Activated naive CD8-positive, alpha-beta T cell treated with anti-CD3 and anti-CD28 coated beads for 36 hours (primary cell): ENCODE data around the gene CDC42EP1. TPM values are rescaled to one million over a fixed set of nuclear protein-coding genes. Genes with fewer than 3 reads are reported as not detected.
"Not testable (repeated sequence)": the region's sequence is repeated elsewhere in the genome, so short reads cannot be mapped to it uniquely, and the experiment has no call there.

Experiments used
- DNase-seq: peaks from one replicate; pipeline ENCODE4 v3.0.0; 2021
- H3K27ac Mint-ChIP-seq: one replicate; pipeline ENCODE4 v1.8.0; 2022; ENCODE audit warnings: mild to moderate bottlenecking, moderate library complexity, mixed read lengths
- H3K27me3 Mint-ChIP-seq: one replicate; pipeline ENCODE4 v1.8.0; 2022; ENCODE audit warnings: mild to moderate bottlenecking, mixed read lengths
- H3K36me3 Mint-ChIP-seq: one replicate; pipeline ENCODE4 v1.8.0; 2021; ENCODE audit warnings: mild to moderate bottlenecking, mixed read lengths
- H3K4me1 Mint-ChIP-seq: one replicate; pipeline ENCODE4 v1.8.0; 2021; ENCODE audit warnings: mixed read lengths
- H3K4me3 Mint-ChIP-seq: one replicate; pipeline ENCODE4 v1.8.0; 2022; ENCODE audit warnings: mild to moderate bottlenecking, moderate library complexity, mixed read lengths
- H3K9me3 Mint-ChIP-seq: one replicate; pipeline ENCODE4 v1.8.0; 2022; ENCODE audit warnings: mixed read lengths
- total RNA-seq, 2 experiments: library from RNA; stranded (reverse); gene quantifications; one replicate each; pipeline ENCODE4 v1.2.3, GENCODE V29; 2021

The CDC42EP1 gene
- total RNA-seq, 2 experiments from 2014 or later = 0.25 to 0.32 TPM

- Mint-ChIP-seq H3K9me3 (no peaks in the 10 kb centered on the region), H3K4me1 (peaks cover 6% of the 10 kb centered on the region), H3K27me3 (no peaks in the 10 kb centered on the region), H3K4me3 (no peak overlapping the region), H3K36me3 (no peaks in the 10 kb centered on the region), H3K27ac (no peak overlapping the region)
- DNase-seq = no peak
Measured at GRCh38 chr22:37571992-37572373, 11.7 kb downstream of the CDC42EP1 start.

- H3K9me3 Mint-ChIP-seq = no peaks in the 10 kb centered on the region
- H3K4me1 Mint-ChIP-seq = peaks cover 8% of the 10 kb centered on the region
- H3K36me3 Mint-ChIP-seq = no peaks in the 10 kb centered on the region
- H3K4me3 Mint-ChIP-seq = no peak overlapping the region
- H3K27me3 Mint-ChIP-seq = no peaks in the 10 kb centered on the region
- H3K27ac Mint-ChIP-seq = no peak overlapping the region
- DNase-seq = no peak
Measured at GRCh38 chr22:37575490-37576003, 15.3 kb downstream of the CDC42EP1 start.

DNA sequence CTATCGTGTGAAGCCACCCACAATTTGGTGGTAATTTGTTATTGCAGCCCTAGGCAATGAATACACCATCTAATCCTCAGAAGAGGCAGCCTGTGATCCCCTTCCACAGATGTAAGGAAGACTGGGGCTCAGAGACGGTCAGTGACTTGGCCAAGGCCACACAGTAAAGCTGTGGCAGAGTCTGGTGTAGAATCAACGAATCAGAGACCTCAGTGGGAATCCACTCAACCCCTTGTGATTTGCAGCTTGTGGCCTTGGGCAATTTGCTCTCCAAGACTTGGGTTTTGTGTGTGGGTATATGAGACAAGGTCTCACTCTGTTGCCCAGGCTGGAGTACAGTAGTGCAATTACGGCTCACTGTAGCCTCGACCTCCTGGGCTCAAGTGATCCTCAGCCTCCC, 17.7 kb downstream of the CDC42EP1 start:
- Mint-ChIP-seq H3K27me3 (no peaks in the 10 kb centered on the region), H3K27ac (no peak overlapping the region), H3K4me1 (peaks cover 11% of the 10 kb centered on the region), H3K9me3 (no peaks in the 10 kb centered on the region), H3K4me3 (no peak overlapping the region), H3K36me3 (no peaks in the 10 kb centered on the region)
- DNase-seq = no peak

GRCh38 chr22:37581504-37581903, 21.2 kb downstream of the CDC42EP1 start:
- H3K4me3 Mint-ChIP-seq = no peak overlapping the region
- H3K27me3 Mint-ChIP-seq = no peaks in the 10 kb centered on the region

GRCh38 chr22:37582526-37582925, 22.2 kb downstream of the CDC42EP1 start:
- Mint-ChIP-seq H3K27ac (no peak overlapping the region), H3K4me1 (peaks cover 11% of the 10 kb centered on the region), H3K4me3 (no peak overlapping the region), H3K9me3 (no peaks in the 10 kb centered on the region), H3K36me3 (no peaks in the 10 kb centered on the region), H3K27me3 (no peaks in the 10 kb centered on the region)
- DNase-seq = no peak

More at GRCh38 chr22:37581504-37581903, 21.2 kb downstream of the CDC42EP1 start:
- DNase-seq = no peak
- H3K36me3 Mint-ChIP-seq = no peaks in the 10 kb centered on the region
- H3K4me1 Mint-ChIP-seq = peaks cover 11% of the 10 kb centered on the region
- no peak overlapping the region for H3K27ac Mint-ChIP-seq
- H3K9me3 Mint-ChIP-seq = no peaks in the 10 kb centered on the region

DNA sequence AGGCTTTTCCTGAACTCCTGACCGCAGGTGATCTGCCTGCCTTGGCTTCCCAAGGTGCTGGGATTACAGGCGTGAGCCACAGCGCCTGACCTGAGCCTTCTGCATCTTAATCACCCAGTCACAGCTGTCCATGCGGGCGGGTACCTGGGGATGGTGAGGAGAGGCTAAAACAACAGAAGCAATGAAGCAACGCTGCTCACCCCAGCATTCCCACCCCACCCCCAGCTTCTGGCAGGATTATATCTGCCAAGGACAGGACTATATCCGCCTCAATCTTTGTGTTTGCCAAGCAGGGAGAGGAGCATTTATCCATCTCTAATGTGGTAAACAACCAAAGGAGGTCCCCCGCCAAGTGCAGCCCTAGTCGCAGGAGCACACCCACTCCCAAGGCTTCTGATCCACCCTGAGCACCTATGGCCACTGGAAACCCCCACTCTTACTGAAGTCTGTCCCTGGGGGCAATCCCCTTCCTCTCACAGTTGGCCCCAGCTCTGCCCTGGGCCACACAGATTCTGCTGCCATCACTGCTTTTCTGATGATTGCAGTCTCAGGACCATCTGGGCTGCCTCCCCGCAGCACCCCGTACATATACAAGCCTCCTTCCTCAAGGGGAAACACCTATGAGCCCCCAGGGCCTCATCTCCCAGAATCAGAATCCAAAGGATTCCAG, 28.4 kb downstream of the CDC42EP1 start:
- no peak for DNase-seq
- H3K27me3 Mint-ChIP-seq = no peaks in the 10 kb centered on the region
- H3K27ac Mint-ChIP-seq = no peak overlapping the region
- peaks cover 9% of the 10 kb centered on the region for H3K4me1 Mint-ChIP-seq
- H3K4me3 Mint-ChIP-seq = no peak overlapping the region
- no peaks in the 10 kb centered on the region for H3K9me3 Mint-ChIP-seq
- H3K36me3 Mint-ChIP-seq = no peaks in the 10 kb centered on the region

- no peak for DNase-seq
- no peaks in the 10 kb centered on the region for H3K36me3 Mint-ChIP-seq
- no peaks in the 10 kb centered on the region for H3K27me3 Mint-ChIP-seq
- H3K4me3 Mint-ChIP-seq = no peak overlapping the region
- H3K27ac Mint-ChIP-seq = no peak overlapping the region
- H3K9me3 Mint-ChIP-seq = no peaks in the 10 kb centered on the region
- H3K4me1 Mint-ChIP-seq = peaks cover 9% of the 10 kb centered on the region
Measured at GRCh38 chr22:37589636-37590035, 29.4 kb downstream of the CDC42EP1 start.

GRCh38 chr22:37591081-37591480, 30.8 kb downstream of the CDC42EP1 start:
- H3K9me3 Mint-ChIP-seq, H3K4me3 Mint-ChIP-seq, H3K4me1 Mint-ChIP-seq, H3K36me3 Mint-ChIP-seq, H3K27ac Mint-ChIP-seq, H3K27me3 Mint-ChIP-seq, DNase-seq: not testable (repeated sequence)

DNA sequence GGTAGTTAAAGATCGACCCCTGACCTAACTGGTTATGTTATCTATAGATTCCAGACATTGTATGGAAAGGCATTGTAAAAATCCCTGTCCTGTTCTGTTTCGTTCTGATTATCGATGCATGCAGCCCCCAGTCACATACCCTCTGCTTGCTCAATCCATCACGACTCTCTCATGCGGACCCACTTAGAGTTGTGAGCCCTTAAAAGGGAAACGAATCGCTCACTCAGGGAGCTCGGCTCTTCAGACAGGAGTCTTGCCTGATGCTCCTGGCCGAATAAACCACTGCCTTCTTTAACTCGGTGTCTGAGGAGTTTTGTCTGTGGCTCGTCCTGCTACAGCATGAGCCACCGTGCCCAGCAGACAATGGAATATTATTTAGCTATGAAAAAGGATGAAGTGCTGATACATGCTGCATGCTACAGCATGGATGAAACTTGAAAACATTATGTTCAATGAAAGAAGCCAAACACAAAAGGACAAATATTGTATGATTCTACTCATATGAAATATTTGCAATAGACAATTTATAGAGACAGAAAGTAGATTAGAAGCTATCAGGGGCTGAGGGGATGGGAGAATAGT, 31.6 kb downstream of the CDC42EP1 start:
- no peaks in the 10 kb centered on the region for H3K36me3 Mint-ChIP-seq
- peak overlapping the region; percentile 81 for H3K4me3 Mint-ChIP-seq
- no peak for DNase-seq
- H3K4me1 Mint-ChIP-seq = peaks cover 9% of the 10 kb centered on the region
- H3K9me3 Mint-ChIP-seq = no peaks in the 10 kb centered on the region
- no peaks in the 10 kb centered on the region for H3K27me3 Mint-ChIP-seq
- peak overlapping the region; percentile 84 for H3K27ac Mint-ChIP-seq

DNA sequence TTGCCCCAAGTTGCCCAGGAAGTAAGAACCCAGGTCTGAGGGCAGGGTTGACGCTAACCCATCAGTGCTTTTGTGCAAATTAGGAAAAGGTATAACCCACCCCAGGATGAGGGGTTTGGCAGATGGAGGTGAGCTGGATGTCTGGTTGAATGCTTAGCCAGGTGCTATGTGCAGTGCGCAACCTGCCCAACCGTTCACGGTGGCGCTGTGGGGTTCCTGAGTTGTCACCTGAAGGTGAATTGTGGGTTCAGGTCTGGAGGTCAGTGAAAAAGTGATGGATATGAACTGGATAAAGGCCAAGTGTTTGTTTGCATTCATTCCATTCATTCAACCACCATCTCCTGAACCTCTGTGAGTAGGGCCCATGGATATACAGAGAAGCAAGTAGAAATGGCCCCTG, 34.0 kb downstream of the CDC42EP1 start:
- Mint-ChIP-seq H3K27me3 (no peaks in the 10 kb centered on the region), H3K27ac (no peak overlapping the region), H3K9me3 (no peaks in the 10 kb centered on the region), H3K4me1 (peaks cover 9% of the 10 kb centered on the region), H3K4me3 (no peak overlapping the region), H3K36me3 (no peaks in the 10 kb centered on the region)
- no peak for DNase-seq

GRCh38 chr22:37599153-37599552, 38.9 kb downstream of the CDC42EP1 start:
- Mint-ChIP-seq H3K9me3 (no peaks in the 10 kb centered on the region), H3K36me3 (no peaks in the 10 kb centered on the region), H3K4me1 (peaks cover 13% of the 10 kb centered on the region), H3K27ac (no peak overlapping the region), H3K27me3 (no peaks in the 10 kb centered on the region), H3K4me3 (no peak overlapping the region)
- DNase-seq = no peak

DNA sequence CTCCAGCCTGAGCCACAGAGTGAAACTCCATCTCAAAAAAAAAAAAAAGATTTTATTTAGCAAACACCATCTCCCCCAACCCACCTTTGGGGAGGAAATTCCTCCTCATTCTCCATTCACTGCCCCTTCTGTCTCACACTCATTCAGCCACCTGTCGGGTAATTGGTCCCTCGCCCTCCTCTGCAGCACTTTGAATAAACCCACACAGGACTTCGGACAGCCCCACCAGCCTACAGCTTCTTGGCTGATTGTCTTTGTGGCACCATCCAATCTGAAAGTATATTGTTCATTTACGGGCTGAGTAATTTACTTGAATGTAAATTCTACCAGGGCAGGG, 40.9 kb downstream of the CDC42EP1 start:
- no peaks in the 10 kb centered on the region for H3K27me3 Mint-ChIP-seq
- H3K36me3 Mint-ChIP-seq = no peaks in the 10 kb centered on the region
- H3K4me3 Mint-ChIP-seq = no peak overlapping the region
- H3K4me1 Mint-ChIP-seq = peaks cover 29% of the 10 kb centered on the region
- no peak overlapping the region for H3K27ac Mint-ChIP-seq
- DNase-seq = no peak
- no peaks in the 10 kb centered on the region for H3K9me3 Mint-ChIP-seq

- H3K4me3 Mint-ChIP-seq = no peak overlapping the region
- no peak for DNase-seq
- no peaks in the 10 kb centered on the region for H3K36me3 Mint-ChIP-seq
- H3K27ac Mint-ChIP-seq = no peak overlapping the region
- no peaks in the 10 kb centered on the region for H3K27me3 Mint-ChIP-seq
- H3K9me3 Mint-ChIP-seq = no peaks in the 10 kb centered on the region
- H3K4me1 Mint-ChIP-seq = peaks cover 29% of the 10 kb centered on the region
Measured at GRCh38 chr22:37601540-37602442, 41.5 kb downstream of the CDC42EP1 start.

DNA sequence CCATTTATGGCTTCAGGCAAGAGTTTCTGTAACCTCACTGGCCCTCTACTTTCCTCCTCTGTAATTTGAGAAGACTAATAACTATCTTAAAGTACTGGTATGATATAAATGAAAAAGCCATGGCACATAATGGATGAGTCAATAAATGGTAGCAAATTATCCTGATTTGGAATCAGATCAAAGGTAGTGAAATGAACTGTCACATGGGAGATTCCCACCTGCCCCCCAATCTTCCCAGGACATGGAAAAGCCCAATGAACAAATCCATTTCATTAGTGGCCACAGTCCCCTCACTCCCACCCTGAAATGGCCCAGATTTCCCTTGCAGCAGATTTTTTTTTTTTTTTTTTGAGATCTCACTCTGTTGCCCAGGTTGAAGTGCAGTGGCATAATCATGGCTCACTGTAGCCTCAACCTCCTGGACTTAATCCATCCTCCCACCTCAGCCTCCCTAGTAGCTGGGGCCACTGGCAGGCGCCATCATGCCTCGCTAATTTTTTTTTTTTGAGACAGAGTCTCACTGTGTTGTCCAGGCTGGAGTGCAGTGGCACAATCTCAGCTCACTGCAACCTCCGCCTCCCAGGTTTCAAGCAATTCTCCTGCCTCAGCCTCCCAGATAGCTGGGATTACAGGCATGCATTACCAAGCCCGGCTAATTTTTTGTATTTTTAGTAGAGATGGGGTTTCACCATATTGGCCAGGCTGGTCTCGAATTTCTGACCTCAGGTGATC, 42.4 kb downstream of the CDC42EP1 start:
- H3K4me3 Mint-ChIP-seq, H3K27me3 Mint-ChIP-seq, H3K36me3 Mint-ChIP-seq, H3K27ac Mint-ChIP-seq, DNase-seq, H3K9me3 Mint-ChIP-seq: not testable (repeated sequence)
- H3K4me1 Mint-ChIP-seq = peaks cover 35% of the 10 kb centered on the region

DNA sequence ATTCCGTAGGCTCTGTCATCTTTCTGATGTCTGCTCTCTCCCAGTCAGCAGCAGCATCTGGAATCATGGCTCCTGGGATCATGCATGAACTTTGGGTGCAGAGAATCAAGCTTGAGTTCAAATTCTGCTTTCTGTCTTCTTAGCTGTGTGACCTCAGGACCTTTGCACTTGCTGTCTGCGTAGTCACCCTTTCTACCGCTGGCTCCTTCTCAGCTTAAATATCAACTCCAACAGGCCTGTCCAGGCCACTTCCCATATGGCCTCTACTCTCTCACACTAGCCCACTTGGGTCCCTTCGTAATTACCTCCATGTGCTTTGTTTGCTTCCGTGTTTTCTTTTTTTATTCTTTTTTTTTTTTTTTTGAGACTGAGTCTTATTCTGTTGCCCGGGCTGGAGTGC, 43.8 kb downstream of the CDC42EP1 start:
- Mint-ChIP-seq H3K27me3 (no peaks in the 10 kb centered on the region), H3K9me3 (no peaks in the 10 kb centered on the region), H3K36me3 (no peaks in the 10 kb centered on the region), H3K4me3 (no peak overlapping the region), H3K4me1 (peaks cover 39% of the 10 kb centered on the region), H3K27ac (no peak overlapping the region)
- no peak for DNase-seq
